Stimulated activated naive CD8-positive, alpha-beta T cell treated with anti-CD3 and anti-CD28 coated beads, Interleukin-15, Interleukin-2, amounts not matched to agents 100 ng/mL and 50 ng/mL, for 24 hours (primary cell): ENCODE data around the gene BCL10.

Experiments used
- H3K27ac Mint-ChIP-seq: one replicate; pipeline ENCODE4 v1.8.0; 2021; ENCODE audit warnings: mild to moderate bottlenecking, mixed read lengths
- H3K27me3 Mint-ChIP-seq: one replicate; pipeline ENCODE4 v1.8.0; 2021; ENCODE audit warnings: mixed read lengths
- H3K36me3 Mint-ChIP-seq: one replicate; pipeline ENCODE4 v1.8.0; 2021; ENCODE audit warnings: low read depth, mixed read lengths
- H3K4me1 Mint-ChIP-seq: one replicate; pipeline ENCODE4 v1.8.0; 2021; ENCODE audit warnings: low read depth, mixed read lengths
- H3K4me3 Mint-ChIP-seq: one replicate; pipeline ENCODE4 v1.8.0; 2021; ENCODE audit warnings: mild to moderate bottlenecking, mixed read lengths
- H3K9me3 Mint-ChIP-seq: one replicate; pipeline ENCODE4 v1.8.0; 2021; ENCODE audit warnings: mixed read lengths

Gene BCL10

DNA sequence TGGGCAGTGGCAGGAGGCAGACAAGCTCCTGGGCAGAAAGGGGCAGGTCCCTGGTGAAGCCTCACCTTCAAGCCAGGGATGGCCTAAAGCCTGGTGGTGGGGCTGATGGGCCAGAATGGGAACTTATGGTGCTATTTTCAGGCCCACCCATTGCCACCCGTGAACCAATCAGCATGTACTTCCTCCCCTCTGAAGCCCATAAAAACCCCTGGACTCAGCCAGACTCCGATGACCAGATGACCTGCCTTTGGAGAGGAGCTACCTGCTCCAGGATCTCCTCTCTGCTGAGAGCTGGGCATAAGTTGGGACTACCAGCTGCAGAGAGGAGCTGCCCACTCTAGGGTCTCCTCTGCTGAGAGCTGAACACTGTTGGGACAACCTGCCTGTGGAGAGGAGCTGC lies 7.8 kb upstream of the BCL10 start:
- H3K27ac Mint-ChIP-seq: no peak overlapping the region
- peaks cover 6% of the 10 kb centered on the region for H3K4me1 Mint-ChIP-seq
- H3K9me3 Mint-ChIP-seq: no peaks in the 10 kb centered on the region
- peaks cover 11% of the 10 kb centered on the region for H3K27me3 Mint-ChIP-seq
- H3K4me3 Mint-ChIP-seq: no peak overlapping the region
- H3K36me3 Mint-ChIP-seq: no peaks in the 10 kb centered on the region

DNA sequence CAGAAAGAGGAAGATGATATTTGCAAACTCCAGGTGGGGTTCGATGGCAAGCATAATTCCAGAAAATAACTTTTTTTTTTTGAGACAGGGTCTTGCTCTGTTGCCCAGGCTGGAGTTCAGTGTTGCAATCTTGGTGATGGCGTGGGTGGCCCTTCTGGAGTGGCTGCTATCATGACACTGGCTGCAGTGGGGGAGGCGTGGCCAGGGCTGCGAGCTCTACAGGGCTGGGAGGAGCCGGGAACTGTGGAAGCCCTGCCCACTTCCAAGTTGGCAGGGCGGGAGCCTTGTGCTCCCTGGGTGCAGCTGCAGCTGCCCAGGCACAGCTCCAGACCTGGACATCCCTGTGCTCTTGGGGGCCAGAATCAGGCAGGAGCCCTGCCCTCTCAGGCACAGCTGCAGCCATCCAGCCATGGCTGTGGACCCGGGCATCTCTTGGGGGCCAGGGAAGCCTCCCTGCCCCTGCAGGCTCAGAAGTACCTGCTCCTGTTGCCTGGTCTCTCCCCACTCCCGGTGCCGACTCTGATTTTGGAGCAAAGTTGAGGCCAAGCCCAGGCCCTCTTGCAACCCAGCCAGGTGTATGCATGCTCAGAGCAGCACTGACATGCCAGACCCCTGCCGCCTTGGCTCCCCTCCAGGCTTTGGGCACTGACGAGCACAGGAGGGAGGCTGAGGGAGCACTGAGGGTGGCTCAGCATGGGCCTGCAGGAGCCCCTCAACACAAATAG lies 7.2 kb upstream of the BCL10 start:
- Mint-ChIP-seq H3K9me3 (no peaks in the 10 kb centered on the region), H3K36me3 (no peaks in the 10 kb centered on the region), H3K27me3 (peaks cover 11% of the 10 kb centered on the region), H3K27ac (no peak overlapping the region), H3K4me3 (no peak overlapping the region), H3K4me1 (peaks cover 12% of the 10 kb centered on the region)

DNA sequence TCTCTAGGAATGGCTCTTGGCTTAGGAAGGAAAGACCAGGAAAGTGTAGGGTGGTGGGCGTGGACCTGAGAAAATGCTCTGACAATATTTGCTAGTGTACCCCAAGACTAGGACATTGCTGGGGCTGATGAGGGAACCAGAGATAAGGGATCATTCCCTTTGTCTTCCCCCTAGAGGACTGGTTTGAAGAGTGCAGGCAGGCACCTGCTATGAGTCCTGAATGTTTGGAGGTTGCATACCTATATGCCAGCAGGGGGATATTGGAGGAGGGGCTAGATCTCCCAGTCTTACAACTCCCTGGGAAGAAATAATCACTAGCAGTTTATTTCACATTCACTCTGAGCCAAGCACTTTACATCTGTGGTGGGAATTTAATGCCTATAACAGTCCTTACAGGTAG lies 6.0 kb upstream of the BCL10 start:
- Mint-ChIP-seq H3K4me1 (peaks cover 14% of the 10 kb centered on the region), H3K9me3 (no peaks in the 10 kb centered on the region), H3K27me3 (peaks cover 11% of the 10 kb centered on the region), H3K36me3 (no peaks in the 10 kb centered on the region), H3K27ac (no peak overlapping the region), H3K4me3 (no peak overlapping the region)

DNA sequence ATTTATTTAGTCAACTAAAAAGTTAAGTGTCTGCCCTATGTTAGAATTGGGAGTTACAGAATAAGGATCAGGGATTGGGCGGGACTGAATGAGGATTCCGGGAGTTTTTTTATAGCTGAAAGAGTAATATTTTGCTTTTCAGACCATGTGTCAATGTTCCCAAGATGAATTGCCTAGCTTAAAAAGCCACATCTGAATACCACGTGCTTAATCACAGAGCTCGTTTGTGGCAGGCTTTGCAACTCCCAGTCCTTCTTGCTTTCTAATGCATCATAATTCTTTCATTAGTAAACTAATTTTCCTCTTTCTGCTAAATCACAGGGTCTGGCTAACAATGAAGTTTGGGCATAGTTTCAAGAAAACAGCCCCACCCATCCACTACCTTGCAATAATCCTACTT lies 4.2 kb upstream of the BCL10 start:
- Mint-ChIP-seq H3K4me3 (no peak overlapping the region), H3K9me3 (no peaks in the 10 kb centered on the region), H3K27ac (no peak overlapping the region), H3K4me1 (peaks cover 18% of the 10 kb centered on the region), H3K27me3 (peaks cover 11% of the 10 kb centered on the region), H3K36me3 (no peaks in the 10 kb centered on the region)

DNA sequence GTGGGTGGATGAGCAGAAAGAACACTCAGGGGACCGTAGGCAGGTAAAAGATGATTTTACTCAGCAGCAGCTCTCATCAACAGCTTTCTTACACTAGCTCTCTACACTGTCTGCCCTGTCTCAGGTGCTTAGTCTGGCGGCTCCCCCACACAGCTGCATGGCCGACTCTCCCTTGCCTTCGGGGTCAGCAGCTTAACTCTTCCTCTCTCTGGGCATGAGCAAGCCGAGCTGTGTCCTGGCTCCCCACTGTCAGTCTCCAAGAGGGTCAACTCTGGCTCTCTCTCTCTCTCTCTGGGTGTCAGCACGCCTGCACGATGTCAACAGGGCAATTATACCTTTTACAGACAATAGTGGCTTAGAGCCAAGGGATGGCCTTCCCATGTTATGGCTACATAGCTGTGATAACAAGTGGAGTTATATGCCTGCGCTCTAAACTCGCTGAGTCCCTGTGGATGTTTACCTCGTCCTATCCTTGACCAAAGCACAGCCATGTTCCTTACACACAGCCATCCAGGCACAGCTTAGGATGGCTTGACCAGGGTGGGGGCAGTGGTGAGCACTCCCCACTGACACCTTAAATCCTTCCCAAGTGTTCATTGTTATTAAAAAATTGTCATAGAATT lies 3.1 kb upstream of the BCL10 start:
- Mint-ChIP-seq H3K27ac (no peak overlapping the region), H3K4me3 (no peak overlapping the region), H3K4me1 (peaks cover 28% of the 10 kb centered on the region), H3K36me3 (peaks cover 9% of the 10 kb centered on the region), H3K27me3 (peaks cover 11% of the 10 kb centered on the region), H3K9me3 (no peaks in the 10 kb centered on the region)

DNA sequence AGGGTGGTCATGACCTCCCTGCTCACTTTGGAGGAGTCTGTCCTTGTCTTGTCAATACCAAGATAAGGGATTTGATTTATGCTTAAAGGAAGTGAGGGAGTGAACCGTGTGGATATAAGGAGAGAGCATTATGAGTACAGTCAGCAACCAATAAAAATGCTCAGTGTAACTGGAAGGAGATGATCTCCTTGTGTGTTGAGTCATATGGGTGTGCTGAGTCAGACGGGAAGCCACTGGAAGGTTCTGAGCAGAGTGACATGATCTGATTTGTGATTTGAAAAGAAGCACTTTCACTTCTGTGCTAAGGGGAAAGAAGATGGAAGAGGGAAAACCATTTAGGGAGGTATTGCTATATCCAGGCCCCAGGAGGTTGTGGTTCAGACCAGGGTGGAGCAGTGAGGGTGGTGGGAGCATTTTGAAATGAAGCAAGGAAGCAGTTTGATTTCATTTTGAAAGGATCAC lies 2.5 kb upstream of the BCL10 start:
- Mint-ChIP-seq H3K4me3 (no peak overlapping the region), H3K27ac (no peak overlapping the region), H3K27me3 (peaks cover 11% of the 10 kb centered on the region), H3K36me3 (peaks cover 13% of the 10 kb centered on the region), H3K9me3 (no peaks in the 10 kb centered on the region), H3K4me1 (peaks cover 35% of the 10 kb centered on the region)

DNA sequence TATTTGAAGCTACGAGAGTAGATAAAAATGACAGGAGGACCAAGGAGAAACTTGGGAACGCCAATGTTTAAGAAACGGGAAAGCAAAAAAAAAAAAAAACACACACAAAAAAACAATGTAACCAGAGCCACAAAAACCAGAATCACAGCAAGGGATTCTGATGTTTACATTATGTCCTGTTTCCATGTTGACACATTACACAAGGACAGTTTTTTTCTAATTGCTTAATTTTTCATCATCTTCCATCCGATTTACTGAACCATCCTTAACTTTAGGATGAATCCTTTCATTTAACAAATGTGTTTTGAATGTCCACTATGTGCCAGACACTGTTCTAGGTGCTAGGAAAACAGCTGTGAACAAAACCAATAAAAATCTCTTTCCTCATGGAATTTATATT lies 1.4 kb upstream of the BCL10 start:
- Mint-ChIP-seq H3K36me3 (peaks cover 24% of the 10 kb centered on the region), H3K27me3 (peaks cover 11% of the 10 kb centered on the region), H3K9me3 (no peaks in the 10 kb centered on the region), H3K27ac (no peak overlapping the region), H3K4me1 (peaks cover 46% of the 10 kb centered on the region), H3K4me3 (peak overlapping the region; percentile 14)

DNA sequence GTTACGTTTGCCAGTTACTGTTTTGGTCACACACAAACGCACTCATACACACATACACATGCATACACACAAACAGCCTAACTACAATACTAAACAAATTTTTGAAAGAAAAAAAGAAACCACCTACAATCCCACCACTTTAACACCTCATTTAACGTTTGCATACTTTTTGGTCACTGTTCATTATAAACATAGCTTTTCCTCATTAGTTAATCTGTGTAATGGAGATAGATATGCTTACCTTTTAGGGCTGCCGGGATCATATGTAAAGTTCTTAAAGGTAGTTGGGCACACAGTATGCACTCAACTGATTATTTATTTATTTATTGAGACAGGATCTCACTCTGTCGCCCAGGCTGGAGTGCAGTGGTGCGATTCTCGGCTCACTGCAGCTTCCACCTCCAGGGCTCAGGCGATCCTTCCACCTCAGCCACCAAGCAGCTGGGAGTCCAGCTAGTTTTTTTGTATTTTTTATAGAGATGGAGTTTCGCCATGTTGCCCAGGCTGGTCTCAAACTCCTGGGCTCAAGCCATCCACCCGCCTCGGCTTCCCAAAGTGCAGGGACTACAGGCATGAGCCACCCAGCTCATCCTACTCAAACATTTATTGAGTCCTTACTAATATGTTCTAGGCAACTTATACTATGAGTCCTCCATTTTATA lies 677 bp upstream of the BCL10 start:
- peaks cover 27% of the 10 kb centered on the region for H3K36me3 Mint-ChIP-seq
- peak overlapping the region; percentile 89 for H3K4me3 Mint-ChIP-seq
- peaks cover 9% of the 10 kb centered on the region for H3K27me3 Mint-ChIP-seq
- peak overlapping the region; percentile 65 for H3K27ac Mint-ChIP-seq
- no peaks in the 10 kb centered on the region for H3K9me3 Mint-ChIP-seq
- H3K4me1 Mint-ChIP-seq: peaks cover 50% of the 10 kb centered on the region

DNA sequence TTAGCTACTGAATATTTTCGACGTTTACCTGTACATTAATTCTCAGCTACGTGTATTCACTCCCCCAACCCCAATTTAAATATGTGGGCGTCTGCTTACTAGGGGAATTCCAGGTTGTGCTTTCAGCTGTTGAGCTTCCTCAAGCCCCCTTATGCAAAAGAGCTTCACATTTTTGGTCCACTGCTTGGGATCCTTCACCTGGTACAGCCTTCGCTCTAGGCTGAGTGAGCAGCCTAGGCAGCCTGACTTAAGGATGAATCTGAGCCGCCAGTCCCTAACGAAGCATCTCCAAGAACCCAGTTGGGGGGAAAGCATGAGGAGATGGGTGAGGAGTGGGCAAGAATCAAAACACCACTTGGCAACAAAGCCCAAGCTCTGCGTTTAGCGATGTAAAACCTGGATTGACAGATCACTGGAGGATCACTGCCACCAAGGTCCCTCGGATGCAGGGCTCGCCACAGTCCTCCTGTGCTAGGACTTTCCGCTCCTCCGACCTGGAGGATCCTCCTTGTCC lies 674 bp downstream of the BCL10 start:
- Mint-ChIP-seq H3K36me3 (peaks cover 41% of the 10 kb centered on the region), H3K4me1 (peaks cover 60% of the 10 kb centered on the region), H3K27me3 (peaks cover 5% of the 10 kb centered on the region), H3K27ac (peak overlapping the region; percentile 88), H3K4me3 (peak overlapping the region; percentile 89), H3K9me3 (no peaks in the 10 kb centered on the region)

DNA sequence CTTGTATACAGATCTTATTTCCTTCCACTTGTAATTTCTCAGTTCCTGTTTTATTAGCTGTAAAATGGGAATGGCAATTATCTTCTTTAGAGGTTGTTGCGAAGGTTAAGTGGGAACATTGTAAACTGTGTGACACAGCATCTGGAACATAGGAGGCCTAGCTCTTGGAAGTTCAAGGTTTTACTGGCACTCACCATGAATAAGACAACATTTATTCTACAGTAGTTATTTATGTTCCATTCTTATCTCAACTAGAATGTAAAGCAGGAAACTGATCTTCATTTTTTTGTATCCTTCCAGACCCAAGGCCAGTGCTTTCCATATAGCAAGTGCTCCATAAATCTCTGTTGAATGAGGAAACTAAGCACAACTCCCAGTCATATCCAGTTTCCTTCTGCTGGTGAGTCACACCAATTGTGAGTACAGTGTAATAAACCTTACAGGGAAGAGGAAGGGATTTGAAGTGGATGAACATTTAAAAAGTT lies 1.4 kb downstream of the BCL10 start:
- no peaks in the 10 kb centered on the region for H3K27me3 Mint-ChIP-seq
- H3K4me1 Mint-ChIP-seq: peaks cover 60% of the 10 kb centered on the region
- peaks cover 46% of the 10 kb centered on the region for H3K36me3 Mint-ChIP-seq
- H3K27ac Mint-ChIP-seq: peak overlapping the region; percentile 88
- H3K4me3 Mint-ChIP-seq: peak overlapping the region; percentile 89
- no peaks in the 10 kb centered on the region for H3K9me3 Mint-ChIP-seq

DNA sequence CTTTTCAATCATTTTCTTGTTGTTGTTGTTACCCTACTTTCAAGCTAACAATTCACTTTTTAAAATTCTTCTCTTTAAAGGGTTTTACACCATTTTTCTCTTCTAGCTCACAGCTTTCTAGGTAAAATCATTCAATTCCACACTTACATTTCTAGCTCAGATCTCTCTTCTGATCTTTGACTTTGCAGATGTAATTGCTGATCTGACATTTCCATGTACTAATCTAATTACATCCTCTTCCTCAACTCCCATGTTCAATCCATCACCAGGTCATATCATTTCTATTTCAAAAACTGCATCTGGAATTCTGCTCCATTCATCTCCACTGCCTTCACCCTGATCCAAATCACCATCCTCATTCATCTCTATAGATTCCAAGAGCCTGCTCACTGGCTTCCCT lies 3.0 kb downstream of the BCL10 start:
- no peaks in the 10 kb centered on the region for H3K27me3 Mint-ChIP-seq
- H3K27ac Mint-ChIP-seq: peak overlapping the region; percentile 37
- no peak overlapping the region for H3K4me3 Mint-ChIP-seq
- no peaks in the 10 kb centered on the region for H3K9me3 Mint-ChIP-seq
- H3K4me1 Mint-ChIP-seq: peaks cover 50% of the 10 kb centered on the region
- peaks cover 58% of the 10 kb centered on the region for H3K36me3 Mint-ChIP-seq

DNA sequence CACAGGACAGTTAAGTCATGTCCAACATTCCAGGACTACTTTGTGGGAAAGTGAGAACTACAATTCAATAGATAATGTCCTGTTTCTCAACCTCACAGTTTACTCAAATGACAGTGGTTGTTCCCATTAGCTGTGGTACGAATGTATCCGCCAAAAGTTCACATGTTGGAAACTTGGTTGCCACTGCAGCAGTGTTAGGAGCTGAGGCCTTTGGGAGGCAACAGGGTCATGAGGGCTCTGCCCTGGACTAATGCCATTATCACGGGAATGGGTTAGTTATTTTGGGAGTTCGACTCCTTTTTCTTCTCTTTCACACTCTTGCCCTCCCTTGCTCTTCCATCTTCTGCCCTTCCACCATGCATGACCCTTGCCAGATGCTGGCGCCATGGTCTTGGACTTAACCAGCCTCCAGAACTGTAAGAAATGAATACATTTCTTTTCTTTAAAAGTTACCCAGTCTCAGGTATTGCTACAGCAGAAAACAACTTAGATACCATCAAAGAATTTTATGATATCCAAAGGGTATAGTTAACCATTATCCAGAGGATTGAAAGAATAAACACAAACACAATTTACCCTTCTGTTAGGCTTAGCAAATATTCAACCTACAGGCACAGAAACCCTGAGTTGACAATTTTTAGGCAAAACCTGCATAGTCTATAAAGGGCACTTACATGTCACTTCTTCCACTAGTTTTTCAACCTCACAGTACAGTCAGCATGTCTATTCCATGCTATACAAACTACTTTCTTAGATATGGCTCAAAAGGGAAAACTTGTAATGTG lies 7.4 kb downstream of the BCL10 start:
- Mint-ChIP-seq H3K27ac (no peak overlapping the region), H3K4me3 (no peak overlapping the region), H3K9me3 (no peaks in the 10 kb centered on the region), H3K27me3 (no peaks in the 10 kb centered on the region), H3K36me3 (peaks cover 67% of the 10 kb centered on the region), H3K4me1 (peaks cover 30% of the 10 kb centered on the region)

DNA sequence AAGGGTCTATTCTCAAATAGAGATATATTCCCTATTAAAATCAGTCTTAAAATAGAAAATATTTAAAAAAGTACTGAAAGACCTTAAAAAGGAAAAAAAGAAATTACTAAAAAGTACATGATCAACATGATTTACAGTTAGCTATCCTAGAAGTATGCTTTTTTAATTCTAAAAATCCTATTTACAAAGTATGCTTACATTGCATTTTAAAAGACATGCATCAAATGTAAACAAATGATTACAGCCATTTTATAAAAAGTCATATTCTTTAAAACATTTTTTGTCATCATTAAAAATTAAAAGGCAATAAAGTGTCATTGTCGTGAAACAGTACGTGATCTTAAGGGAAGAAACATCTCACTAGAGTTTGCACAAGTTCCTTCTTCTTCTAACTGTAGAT lies 9.1 kb downstream of the BCL10 start:
- Mint-ChIP-seq H3K9me3 (no peaks in the 10 kb centered on the region), H3K4me1 (peaks cover 14% of the 10 kb centered on the region), H3K27me3 (no peaks in the 10 kb centered on the region), H3K4me3 (no peak overlapping the region), H3K27ac (no peak overlapping the region), H3K36me3 (peaks cover 56% of the 10 kb centered on the region)

DNA sequence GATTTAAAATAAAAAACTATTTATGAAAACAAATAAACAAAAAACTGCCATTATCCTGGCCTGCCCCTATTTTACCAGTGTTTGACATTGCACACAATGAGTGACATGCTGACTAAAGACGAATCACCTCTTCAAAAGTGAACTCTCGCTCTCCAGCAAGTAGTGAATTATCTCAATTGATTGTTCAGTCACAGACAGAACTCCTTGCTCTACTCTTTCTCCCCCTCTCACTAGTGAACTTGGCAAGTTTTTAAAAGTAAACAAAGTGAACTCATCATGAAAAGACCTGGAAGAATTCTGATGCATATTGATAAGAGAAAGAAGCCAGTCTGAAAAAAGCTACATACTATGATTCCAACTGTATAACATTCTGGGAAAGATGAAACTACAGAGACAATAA lies 12.3 kb downstream of the BCL10 start:
- Mint-ChIP-seq H3K36me3 (peaks cover 30% of the 10 kb centered on the region), H3K4me3 (no peak overlapping the region)

More for the DNA sequence above, 12.3 kb downstream of the BCL10 start:
- Mint-ChIP-seq H3K27me3 (no peaks in the 10 kb centered on the region), H3K27ac (no peak overlapping the region), H3K4me1 (peaks cover 9% of the 10 kb centered on the region), H3K9me3 (no peaks in the 10 kb centered on the region)
